ENCODE data around the gene MED12L.

DNA sequence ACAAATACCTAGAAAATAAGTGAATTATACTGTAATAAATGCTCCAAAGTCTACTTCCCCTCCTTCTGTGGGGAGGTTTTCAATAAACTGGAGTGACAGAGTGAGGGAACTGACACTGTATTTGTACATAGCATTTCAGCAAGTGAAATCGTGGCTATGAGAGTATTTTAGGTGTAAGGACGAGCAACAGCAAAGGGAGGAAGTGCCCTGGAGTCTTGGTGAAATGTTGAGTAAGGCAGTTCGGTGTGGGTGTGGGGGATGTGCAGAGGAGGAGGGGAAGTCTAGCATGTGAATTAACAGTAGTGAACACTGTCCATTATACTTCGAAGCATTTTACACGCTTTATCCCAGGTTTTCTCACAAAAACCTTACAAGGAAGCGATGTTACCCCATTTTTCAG lies 262.0 kb downstream of the MED12L start:
- TF ChIP-seq EZH2 (IDR thresholded peaks at IDR 0.05; ENCODE audit: borderline replicate concordance, low read length) (no peak), CTCF (IDR thresholded peaks at IDR 0.05; ENCODE audit: low read length) (no peak)
